Neuronal stem cell (in vitro differentiated cells): ENCODE data around the gene ATP5MC2.

ENCODE experiments used
- DNase-seq: peaks from one replicate; pipeline ENCODE4 v3.0.0-alpha.2; 2013; ENCODE audit warnings: low spot score
- H2AFZ ChIP-seq: one replicate; pipeline ENCODE4 v1.6.1; 2013; ENCODE audit warnings: mild to moderate bottlenecking, low read length, inconsistent platforms
- H2AK5ac ChIP-seq: 2 replicates; pipeline ENCODE4 v1.6.1; 2013; ENCODE audit warnings: low read depth, mild to moderate bottlenecking, inconsistent platforms, low read length, moderate library complexity, mixed read lengths
- H2BK120ac ChIP-seq: 2 replicates; pipeline ENCODE4 v1.6.1; 2013; ENCODE audit warnings: low read depth, mild to moderate bottlenecking, inconsistent platforms, low read length, moderate library complexity, mixed read lengths
- H2BK12ac ChIP-seq: one replicate; pipeline ENCODE4 v1.6.1; 2013; ENCODE audit warnings: low read length, inconsistent platforms
- H2BK15ac ChIP-seq: 2 replicates; pipeline ENCODE4 v1.6.1; 2013; ENCODE audit warnings: mild to moderate bottlenecking, low read length, inconsistent platforms, mixed read lengths
- H2BK5ac ChIP-seq: one replicate; pipeline ENCODE4 v1.6.1; 2013; ENCODE audit warnings: inconsistent platforms, mild to moderate bottlenecking, low read length, moderate library complexity
- H3K14ac ChIP-seq: one replicate; pipeline ENCODE4 v1.6.1; 2013; ENCODE audit warnings: low read length, inconsistent platforms
- H3K18ac ChIP-seq: 2 replicates; pipeline ENCODE4 v1.6.1; 2013; ENCODE audit warnings: low read length, inconsistent platforms
- H3K23ac ChIP-seq: 2 replicates; pipeline ENCODE4 v1.6.1; 2013; ENCODE audit warnings: low read depth, mild to moderate bottlenecking, mixed read lengths, low read length, inconsistent platforms; ENCODE audit not compliant: poor library complexity
- H3K27ac ChIP-seq: replicated peaks from 3 replicates; pipeline ENCODE4 v1.5.1; 2013; ENCODE audit warnings: low read length, inconsistent platforms
- H3K27me3 ChIP-seq, 3 experiments: 2 replicates each; pipeline ENCODE4 v1.6.1; 2013; ENCODE audit warnings: low read length in 3 of 3, mild to moderate bottlenecking in 2 of 3, inconsistent platforms in 1 of 3, low read depth in 1 of 3, mixed read lengths in 1 of 3, moderate library complexity in 1 of 3; ENCODE audit not compliant: control insufficient read depth in 3 of 3, insufficient read depth in 3 of 3
- H3K36me3 ChIP-seq, 2 donors: replicated peaks in 1 of 2; 2 replicates each; pipeline ENCODE4 v1.6.1; 2013; ENCODE audit warnings: low read length in 2 of 2; ENCODE audit not compliant: control insufficient read depth in 2 of 2, insufficient read depth in 2 of 2
- H3K4ac ChIP-seq: 2 replicates; pipeline ENCODE4 v1.6.1; 2013; ENCODE audit warnings: inconsistent platforms, mild to moderate bottlenecking, low read length, moderate library complexity
- H3K4me1 ChIP-seq, 2 donors: 1 replicate in 1 of 2; 2 replicates in 1 of 2; pipeline ENCODE4 v1.6.1; 2013; ENCODE audit warnings: low read length in 2 of 2, low read depth in 1 of 2; ENCODE audit not compliant: control insufficient read depth in 2 of 2, insufficient read depth in 1 of 2
- H3K4me2 ChIP-seq: one replicate; pipeline ENCODE4 v1.6.1; 2013; ENCODE audit warnings: mild to moderate bottlenecking, low read length, inconsistent platforms; ENCODE audit not compliant: insufficient read depth, poor library complexity, severe bottlenecking
- H3K4me3 ChIP-seq, 2 donors: 2 replicates each; pipeline ENCODE4 v1.5.1; 2013; ENCODE audit warnings: low read length in 2 of 2, mild to moderate bottlenecking in 2 of 2, inconsistent platforms in 1 of 2, moderate library complexity in 1 of 2
- H3K79me1 ChIP-seq: one replicate; pipeline ENCODE4 v1.6.1; 2013; ENCODE audit warnings: low read depth, mild to moderate bottlenecking, inconsistent platforms, low read length, moderate library complexity
- H3K9ac ChIP-seq: one replicate; pipeline ENCODE4 v1.6.1; 2013; ENCODE audit warnings: mild to moderate bottlenecking, low read depth, low read length, inconsistent platforms; ENCODE audit not compliant: poor library complexity
- H3K9me3 ChIP-seq, 2 donors: replicated peaks in 1 of 2; 2 replicates each; pipeline versions ENCODE3 to v1.6.1; 2013; ENCODE audit warnings: low read length in 2 of 2, mild to moderate bottlenecking in 2 of 2, inconsistent platforms in 1 of 2, low read depth in 1 of 2, mixed read lengths in 1 of 2, moderate library complexity in 1 of 2; ENCODE audit not compliant: control insufficient read depth in 2 of 2, insufficient read depth in 1 of 2
- H4K8ac ChIP-seq: one replicate; pipeline ENCODE4 v1.6.1; 2013; ENCODE audit warnings: low read depth, mild to moderate bottlenecking, inconsistent platforms, low read length, moderate library complexity
- H4K91ac ChIP-seq: one replicate; pipeline ENCODE4 v1.6.1; 2013; ENCODE audit warnings: low read length, low read depth, mild to moderate bottlenecking, inconsistent platforms; ENCODE audit not compliant: poor library complexity
- WGBS, 2 donors: extraction: QIAGEN DNeasy Blood & Tissue Kit; methylation state at CpG; one replicate each; pipeline ENCODE4 v1.1.7; 2013; ENCODE audit warnings: missing lambda C conversion rate in 2 of 2, mixed read lengths in 1 of 2; ENCODE audit not compliant: insufficient read length in 2 of 2, insufficient replicate concordance in 1 of 2; ENCODE audit errors: extremely low coverage in 2 of 2; 5-methylcytosine and 5-hydroxymethylcytosine counted together

ATP5MC2 gene

GRCh38 chr12:53695152-53696145 lies 19.6 kb upstream of the ATP5MC2 start:
- H3K23ac ChIP-seq = no peak overlapping the region
- H2BK120ac ChIP-seq = no peak overlapping the region
- no CpG with 5 or more reads among the region's 57 CpGs for WGBS, 2 donors

GRCh38 chr12:53694756-53695151 lies 18.9 kb upstream of the ATP5MC2 start:
- no peak overlapping the region for H3K4ac ChIP-seq
- H3K27ac ChIP-seq = no peak overlapping the region
- no peak overlapping the region for H2BK120ac ChIP-seq
- peak overlapping the region; percentile 54 for H2AK5ac ChIP-seq
- H3K9me3 ChIP-seq = no peaks in the 10 kb centered on the region
- H2BK12ac ChIP-seq = no peak overlapping the region
- peaks cover 2% of the 10 kb centered on the region for H3K79me1 ChIP-seq
- peak overlapping the region; percentile 70 for H3K18ac ChIP-seq
- no CpG with 5 or more reads among the region's 16 CpGs for WGBS, 2 donors
- H4K8ac ChIP-seq = no peak overlapping the region
- DNase-seq = no peak
- H2BK15ac ChIP-seq = peak overlapping the region; percentile 45
- H3K4me1 ChIP-seq = peaks cover 7 to 12% of the 10 kb centered on the region in 2 donors
- H3K27me3 ChIP-seq = peaks cover 0 to 73% (median 44%) of the 10 kb centered on the region in 3 experiments
- H3K36me3 ChIP-seq = no peaks in the 10 kb centered on the region
- no peak overlapping the region for H3K9ac ChIP-seq
- no peak overlapping the region for H3K4me3 ChIP-seq
- H3K23ac ChIP-seq = no peak overlapping the region
- peak overlapping the region; percentile 82 for H2AFZ ChIP-seq
- H2BK5ac ChIP-seq = no peak overlapping the region
- no peak overlapping the region for H3K14ac ChIP-seq
- H3K4me2 ChIP-seq = peak overlapping the region; percentile 71
- H4K91ac ChIP-seq = no peak overlapping the region

More at GRCh38 chr12:53695152-53696145, 19.6 kb upstream of the ATP5MC2 start:
- DNase-seq = peak; percentile 59
- Histone ChIP-seq H2AK5ac (no peak overlapping the region), H3K4me2 (peak overlapping the region; percentile 71), H3K18ac (peak overlapping the region; percentile 70), H2BK15ac (peak overlapping the region; percentile 45), H3K79me1 (peaks cover 2% of the 10 kb centered on the region), H2AFZ (peak overlapping the region; percentile 82), H4K91ac (no peak overlapping the region), H2BK5ac (no peak overlapping the region), H3K4me3 (peak overlapping the region; percentile 20 to 62), H3K4ac (no peak overlapping the region), H3K9me3 (no peaks in the 10 kb centered on the region), H3K14ac (no peak overlapping the region), H2BK12ac (no peak overlapping the region), H3K27me3 (peaks cover 0 to 74% (median 45%) of the 10 kb centered on the region in 3 experiments), H3K4me1 (peaks cover 7 to 12% of the 10 kb centered on the region in 2 donors), H4K8ac (no peak overlapping the region), H3K9ac (peak overlapping the region; percentile 9), H3K36me3 (no peaks in the 10 kb centered on the region), H3K27ac (no peak overlapping the region)

GRCh38 chr12:53688134-53688533 lies 12.3 kb upstream of the ATP5MC2 start:
- H2BK12ac ChIP-seq = no peak overlapping the region
- H3K36me3 ChIP-seq = no peaks in the 10 kb centered on the region
- H3K27ac ChIP-seq = no peak overlapping the region
- no peak overlapping the region for H3K23ac ChIP-seq
- no peak overlapping the region for H2AK5ac ChIP-seq
- no peak overlapping the region for H4K8ac ChIP-seq
- no peak overlapping the region for H3K4me3 ChIP-seq
- H2BK15ac ChIP-seq = no peak overlapping the region
- no peak overlapping the region for H3K4ac ChIP-seq
- H3K4me1 ChIP-seq = no peaks in the 10 kb centered on the region
- H2AFZ ChIP-seq = no peak overlapping the region
- H2BK120ac ChIP-seq = no peak overlapping the region
- H3K27me3 ChIP-seq = peaks cover 0 to 42% (median 0%) of the 10 kb centered on the region in 3 experiments
- H2BK5ac ChIP-seq = no peak overlapping the region
- no peak overlapping the region for H3K9ac ChIP-seq
- whole genome bisulfite sequencing, 2 donors = no CpG with 5 or more reads among the region's 4 CpGs
- H3K79me1 ChIP-seq = no peaks in the 10 kb centered on the region
- H3K9me3 ChIP-seq = no peaks in the 10 kb centered on the region
- no peak for DNase-seq
- no peak overlapping the region for H4K91ac ChIP-seq
- no peak overlapping the region for H3K18ac ChIP-seq
- no peak overlapping the region for H3K4me2 ChIP-seq
- no peak overlapping the region for H3K14ac ChIP-seq

- H3K9me3 ChIP-seq = no peaks in the 10 kb centered on the region
- H3K4me2 ChIP-seq = no peak overlapping the region
- no peak overlapping the region for H2AK5ac ChIP-seq
- no peaks in the 10 kb centered on the region for H3K36me3 ChIP-seq
- WGBS, 2 donors = no CpG with 5 or more reads among the region's 3 CpGs
- H3K27ac ChIP-seq = no peak overlapping the region
- H3K27me3 ChIP-seq = peaks cover 0 to 30% (median 0%) of the 10 kb centered on the region in 3 experiments
- H3K23ac ChIP-seq = no peak overlapping the region
- no peak for DNase-seq
- no peaks in the 10 kb centered on the region for H3K79me1 ChIP-seq
- no peak overlapping the region for H2BK15ac ChIP-seq
- H2AFZ ChIP-seq = no peak overlapping the region
- H3K14ac ChIP-seq = no peak overlapping the region
- H3K9ac ChIP-seq = no peak overlapping the region
- no peak overlapping the region for H3K18ac ChIP-seq
- H2BK12ac ChIP-seq = no peak overlapping the region
- no peak overlapping the region for H2BK5ac ChIP-seq
- no peak overlapping the region for H3K4me3 ChIP-seq
- no peak overlapping the region for H3K4ac ChIP-seq
- no peak overlapping the region for H2BK120ac ChIP-seq
- H4K8ac ChIP-seq = no peak overlapping the region
- H4K91ac ChIP-seq = no peak overlapping the region
- H3K4me1 ChIP-seq = no peaks in the 10 kb centered on the region
Measured at GRCh38 chr12:53686436-53686835, 10.6 kb upstream of the ATP5MC2 start.
